DMS53 treated with DMSO at 0.1 percent for 48 hours (cell line): Measurements from ENCODE around the gene UBTD1.
A peak's percentile ranks its signal among the peaks of the same experiment; 100 is the strongest.

Experiments used
- DNase-seq: peaks from one replicate; lab custom pipeline; 2025; ENCODE audit not compliant: unreplicated experiment; lab: John Stamatoyannopoulos, UW

UBTD1 gene

GRCh38 chr10:97580421-97581367 lies 82.0 kb downstream of the UBTD1 start:
- DNase-seq, result no peak

- no peak for DNase-seq
Observed at GRCh38 chr10:97582169-97582568, 83.4 kb downstream of the UBTD1 start.

DNA sequence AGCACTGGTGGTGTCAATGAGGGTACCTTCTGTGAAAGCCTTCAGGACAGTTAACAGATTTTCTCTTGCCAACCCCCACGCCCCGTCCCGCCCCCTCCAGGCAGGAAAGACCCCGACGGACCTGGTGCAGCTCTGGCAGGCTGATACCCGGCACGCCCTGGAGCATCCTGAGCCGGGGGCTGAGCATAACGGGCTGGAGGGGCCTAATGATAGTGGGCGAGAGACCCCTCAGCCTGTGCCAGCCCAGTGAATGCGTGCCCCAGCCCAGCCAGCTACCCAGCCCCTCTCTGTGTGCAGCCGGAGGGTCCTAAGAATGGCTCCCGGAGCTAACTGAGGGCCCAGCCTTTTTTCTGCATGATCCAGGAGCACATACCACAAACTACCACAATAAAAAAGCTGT lies 84.8 kb downstream of the UBTD1 start:
- no peak for DNase-seq

- DNase-seq, result peak; percentile 4
Observed at GRCh38 chr10:97584060-97584797, 85.5 kb downstream of the UBTD1 start, which contains the start of gene HOGA1. Gene HOGA1, plus strand, starts transcription at chr10:97584389. Its CDS starts 315 bp downstream, at chr10:97584704.

DNA sequence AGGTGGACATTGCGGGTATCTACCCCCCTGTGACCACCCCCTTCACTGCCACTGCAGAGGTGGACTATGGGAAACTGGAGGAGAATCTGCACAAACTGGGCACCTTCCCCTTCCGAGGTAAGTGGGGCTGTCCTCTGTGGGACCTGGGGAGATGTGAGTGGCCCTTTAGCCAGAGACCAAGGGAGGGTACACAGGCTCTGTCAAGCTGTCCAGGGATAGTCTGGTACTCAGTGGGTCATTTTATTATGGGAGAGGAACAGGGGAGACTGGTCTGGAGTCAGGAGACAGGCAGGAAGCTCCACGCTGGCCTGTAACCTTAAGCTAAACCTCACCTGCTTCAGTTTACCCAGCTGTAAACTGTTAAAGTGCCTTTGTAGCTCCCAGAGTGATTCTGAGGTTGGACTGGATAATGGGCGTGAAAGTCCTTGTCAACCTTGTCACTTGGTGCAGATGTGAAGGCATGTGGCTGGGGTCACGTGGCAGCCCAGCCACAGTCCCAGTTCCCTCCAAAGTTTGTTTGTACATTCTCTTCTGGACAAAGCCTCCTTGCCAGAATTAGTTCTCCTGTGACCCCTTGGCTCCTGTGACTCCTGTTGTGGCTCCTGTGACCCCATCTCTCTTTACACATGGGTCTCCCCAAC lies 86.2 kb downstream of the UBTD1 start:
- DNase-seq, result peak; percentile 78

GRCh38 chr10:97585439-97585811 lies 86.7 kb downstream of the UBTD1 start:
- no peak for DNase-seq

- DNase-seq, result no peak
Observed at GRCh38 chr10:97587183-97587582, 88.5 kb downstream of the UBTD1 start.

DNA sequence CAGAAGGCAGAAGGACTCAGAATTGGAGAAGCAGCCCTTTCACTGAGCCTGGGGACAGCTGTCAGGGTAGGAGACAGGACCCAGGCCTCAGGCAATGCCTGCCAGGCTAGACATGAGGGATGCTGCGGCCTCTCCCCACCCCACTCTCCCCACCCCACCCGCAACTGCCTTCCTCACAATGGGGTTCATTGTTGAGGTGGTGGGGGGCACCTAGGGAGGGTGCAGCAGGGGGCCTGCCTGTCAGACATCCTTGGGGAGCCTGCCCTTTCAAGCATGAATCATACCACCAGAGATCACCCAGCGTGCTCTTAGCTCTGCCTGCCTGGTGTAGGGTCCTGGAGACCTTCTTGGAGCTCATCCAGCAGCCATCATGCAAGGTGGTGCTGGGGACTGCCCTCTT lies 90.8 kb downstream of the UBTD1 start, which contains the start of gene C10orf62:
TSS of gene C10orf62 (plus strand) at position 243 of the 400 bp plus-strand sequence. CDS start 177 bp downstream, outside the sequence.
- no peak for DNase-seq

DNA sequence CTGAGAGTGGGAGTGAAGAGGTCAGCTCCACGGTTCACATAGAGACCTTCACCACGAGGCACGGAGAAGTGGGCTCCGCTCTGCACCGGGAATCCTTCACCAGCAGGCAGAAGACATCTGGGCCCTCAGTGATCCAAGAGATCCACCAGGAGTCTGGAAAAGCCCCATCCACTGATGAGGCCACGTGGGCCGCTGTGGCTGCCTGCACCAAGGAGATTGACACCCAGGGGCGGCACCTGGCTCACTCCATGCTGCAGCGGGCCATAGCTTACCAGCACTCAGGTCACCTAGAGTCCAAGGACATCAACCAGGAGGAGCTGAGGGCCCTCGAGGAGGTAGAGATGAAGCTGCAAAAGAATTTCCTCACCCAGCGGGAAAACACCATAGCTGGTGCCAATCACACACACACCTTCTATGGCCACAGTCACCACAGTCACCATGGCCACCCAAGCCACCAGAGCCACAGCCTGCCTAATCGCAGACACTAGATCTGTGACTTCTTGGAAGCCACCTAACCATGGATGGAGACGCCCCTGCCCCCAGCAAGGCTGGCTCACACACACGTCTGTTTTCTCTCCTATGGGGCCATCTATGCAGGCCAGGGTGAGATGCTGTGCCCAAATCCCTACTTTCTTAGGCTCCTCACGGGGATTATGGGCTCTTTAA lies 91.5 kb downstream of the UBTD1 start:
- no peak for DNase-seq

DNA sequence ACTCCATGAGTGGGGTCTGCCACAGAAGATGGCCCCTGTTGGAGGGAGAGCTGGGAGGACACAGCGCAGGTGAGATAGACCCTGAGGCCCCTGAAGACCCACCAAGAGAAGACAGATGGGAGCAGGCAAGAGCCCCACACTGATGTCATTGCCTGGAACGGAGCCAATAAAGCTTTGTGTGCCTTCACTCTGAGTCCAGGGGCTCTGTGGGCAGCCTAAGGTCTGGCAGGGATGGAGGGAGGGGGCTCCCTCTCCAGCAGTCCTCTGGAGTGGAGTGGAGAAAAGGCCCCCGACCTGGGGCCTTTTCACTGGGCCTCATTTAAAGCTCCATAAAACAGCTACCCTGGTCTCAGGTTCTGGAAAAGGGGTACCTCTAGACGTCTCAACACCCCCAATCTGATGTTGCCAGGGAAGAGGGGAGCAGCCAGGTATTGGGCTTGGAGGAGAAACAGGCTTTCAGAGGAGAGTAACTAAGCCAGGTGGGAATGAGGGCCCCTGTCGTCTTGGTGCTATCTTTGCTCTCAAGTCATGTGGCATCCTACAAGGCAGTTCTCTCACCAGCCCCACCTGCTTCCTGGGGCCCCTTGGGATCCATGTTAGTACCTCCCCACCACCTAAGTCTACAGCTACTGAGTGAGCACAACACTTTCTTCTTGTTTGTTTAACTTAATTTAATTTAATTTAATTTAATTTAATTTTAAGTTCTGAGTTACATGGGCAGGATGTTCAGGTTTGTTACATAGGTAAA lies 92.2 kb downstream of the UBTD1 start:
- DNase-seq, result no peak

DNA sequence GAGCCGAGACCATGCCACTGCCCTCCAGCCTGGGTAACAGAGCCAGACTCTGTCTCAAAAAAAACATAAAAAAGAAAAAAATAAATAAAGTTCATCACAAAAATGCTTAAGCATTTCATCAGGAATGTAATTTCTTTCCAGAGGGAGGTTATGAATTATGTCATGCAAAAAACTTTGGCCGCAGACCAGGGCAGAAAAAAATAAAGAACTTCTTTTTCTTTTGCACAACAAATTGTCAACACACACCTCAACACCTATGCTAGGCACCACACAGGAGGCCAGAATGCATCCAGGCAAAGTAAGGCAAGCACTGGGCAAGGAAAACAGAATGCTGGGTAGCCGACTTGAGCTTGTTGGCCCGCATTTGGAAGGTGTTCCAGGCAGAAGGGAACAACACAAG lies 94.7 kb downstream of the UBTD1 start:
- no peak for DNase-seq

DNA sequence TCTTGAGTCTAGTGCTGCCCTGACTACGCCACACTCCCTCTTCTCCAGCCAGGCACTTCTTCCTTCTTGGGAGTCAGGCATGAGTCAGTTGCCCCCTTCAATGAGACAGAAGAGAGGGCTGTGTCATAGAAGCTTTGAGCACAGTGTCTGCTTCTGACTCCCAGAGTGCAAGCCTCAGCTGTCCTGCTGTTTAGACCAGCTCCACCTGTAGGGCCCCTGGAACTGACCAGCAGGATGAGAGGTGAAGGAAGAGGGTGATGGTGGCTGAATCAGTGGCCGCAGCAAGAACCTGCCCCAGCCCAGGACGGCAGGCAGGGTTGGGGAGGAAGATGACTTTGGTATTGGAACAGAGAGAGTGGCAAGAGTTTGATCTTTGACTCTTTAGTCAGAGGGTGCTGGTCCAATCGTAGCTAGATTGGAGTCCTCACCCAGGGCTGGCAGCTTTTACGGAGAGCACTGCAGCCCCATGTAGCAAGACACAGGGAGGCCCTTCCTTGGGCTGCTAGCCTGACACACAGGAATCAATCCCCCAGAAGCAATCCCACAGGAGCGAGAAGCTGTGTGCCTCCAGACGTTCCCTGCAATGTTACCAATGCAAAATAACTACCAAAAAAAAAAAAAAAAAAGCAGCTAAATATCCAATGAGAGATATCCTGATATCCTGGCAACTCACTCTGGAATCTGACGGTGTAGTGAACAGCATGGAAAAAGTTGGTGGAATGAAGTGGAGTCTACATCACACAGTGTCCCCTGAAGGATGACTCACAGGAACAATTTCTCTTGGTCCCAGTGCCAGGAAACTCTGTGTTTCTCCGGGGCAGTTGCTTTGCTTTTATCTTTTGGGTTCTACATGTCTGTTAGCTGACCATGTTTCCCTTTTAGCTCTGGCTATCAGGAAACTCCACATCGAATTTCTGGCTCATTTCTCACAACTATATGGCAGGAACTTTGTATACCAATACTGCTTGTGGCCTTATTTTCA lies 97.7 kb downstream of the UBTD1 start:
- peak; percentile 12 for DNase-seq

DNA sequence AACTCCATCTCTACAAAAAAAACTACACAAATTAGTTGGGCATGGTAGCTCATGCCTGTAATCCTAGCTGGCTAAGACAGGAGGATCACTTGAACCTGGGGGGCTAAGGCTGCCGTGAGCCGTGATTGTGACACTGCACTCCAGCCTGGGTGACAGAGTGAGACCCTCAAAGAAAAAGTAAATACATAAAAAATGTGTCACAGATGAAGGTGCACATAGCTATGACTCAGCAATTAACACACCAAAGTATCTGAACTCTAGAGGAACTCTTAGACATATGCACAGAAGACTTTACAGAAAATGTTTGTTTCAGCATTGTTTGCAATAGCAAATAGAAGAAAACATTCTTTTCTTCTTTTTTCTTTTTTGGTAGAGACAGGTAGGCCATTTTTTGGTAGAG lies 99.1 kb downstream of the UBTD1 start:
- no peak for DNase-seq

DNA sequence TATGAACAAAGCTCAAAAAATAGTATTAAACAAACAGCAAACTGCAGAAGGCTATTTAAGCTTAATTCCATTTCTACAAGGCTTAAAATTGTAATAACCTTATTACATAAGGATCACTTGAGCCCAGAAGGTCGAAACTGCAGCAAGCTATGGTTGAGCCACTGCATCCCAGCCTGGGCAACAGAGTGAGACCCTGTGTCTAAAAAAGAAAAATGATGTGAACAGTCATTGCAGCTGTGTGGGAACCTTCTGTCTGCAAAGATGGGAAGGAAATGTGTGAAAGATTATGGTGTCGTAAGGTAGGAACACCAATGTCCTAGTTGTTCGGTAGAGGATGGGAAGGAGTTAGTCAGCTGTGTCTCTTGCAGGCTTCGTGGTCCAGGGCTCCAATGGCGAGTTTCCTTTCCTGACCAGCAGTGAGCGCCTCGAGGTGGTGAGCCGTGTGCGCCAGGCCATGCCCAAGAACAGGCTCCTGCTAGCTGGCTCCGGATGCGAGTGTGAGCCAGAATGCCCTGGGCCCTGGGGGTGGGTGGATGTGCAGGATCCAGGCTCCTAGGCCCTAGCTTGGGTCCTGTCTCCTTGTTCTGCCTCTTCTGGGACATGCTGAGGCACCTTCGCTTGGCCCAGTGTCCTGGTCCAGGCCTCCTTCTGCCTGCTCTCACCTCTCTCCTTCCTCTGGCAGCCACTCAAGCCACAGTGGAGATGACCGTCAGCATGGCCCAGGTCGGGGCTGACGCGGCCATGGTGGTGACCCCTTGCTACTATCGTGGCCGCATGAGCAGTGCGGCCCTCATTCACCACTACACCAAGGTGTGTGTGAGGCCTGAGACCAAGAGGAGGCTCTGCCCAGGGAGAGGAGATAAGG lies 99.9 kb downstream of the UBTD1 start:
- DNase-seq, result no peak

DNA sequence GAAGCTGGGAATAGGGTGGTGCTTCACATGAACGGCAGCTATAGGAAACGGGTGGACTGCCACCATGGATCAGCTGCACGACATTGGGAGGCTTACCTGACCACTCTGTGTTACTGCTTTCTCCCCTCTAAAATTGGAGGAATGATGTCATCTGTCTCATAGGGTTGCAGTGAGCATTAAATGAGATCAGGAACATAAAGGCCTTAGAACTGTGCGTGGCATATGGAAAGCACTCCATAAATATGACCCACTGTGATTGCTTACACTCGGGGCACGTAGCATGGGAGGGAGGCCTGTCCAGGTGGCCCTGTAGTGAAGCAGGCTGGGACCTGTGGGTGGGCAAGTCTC lies 100.5 kb downstream of the UBTD1 start:
- DNase-seq, result no peak

GRCh38 chr10:97600616-97601015 lies 101.9 kb downstream of the UBTD1 start:
- no peak for DNase-seq

DNA sequence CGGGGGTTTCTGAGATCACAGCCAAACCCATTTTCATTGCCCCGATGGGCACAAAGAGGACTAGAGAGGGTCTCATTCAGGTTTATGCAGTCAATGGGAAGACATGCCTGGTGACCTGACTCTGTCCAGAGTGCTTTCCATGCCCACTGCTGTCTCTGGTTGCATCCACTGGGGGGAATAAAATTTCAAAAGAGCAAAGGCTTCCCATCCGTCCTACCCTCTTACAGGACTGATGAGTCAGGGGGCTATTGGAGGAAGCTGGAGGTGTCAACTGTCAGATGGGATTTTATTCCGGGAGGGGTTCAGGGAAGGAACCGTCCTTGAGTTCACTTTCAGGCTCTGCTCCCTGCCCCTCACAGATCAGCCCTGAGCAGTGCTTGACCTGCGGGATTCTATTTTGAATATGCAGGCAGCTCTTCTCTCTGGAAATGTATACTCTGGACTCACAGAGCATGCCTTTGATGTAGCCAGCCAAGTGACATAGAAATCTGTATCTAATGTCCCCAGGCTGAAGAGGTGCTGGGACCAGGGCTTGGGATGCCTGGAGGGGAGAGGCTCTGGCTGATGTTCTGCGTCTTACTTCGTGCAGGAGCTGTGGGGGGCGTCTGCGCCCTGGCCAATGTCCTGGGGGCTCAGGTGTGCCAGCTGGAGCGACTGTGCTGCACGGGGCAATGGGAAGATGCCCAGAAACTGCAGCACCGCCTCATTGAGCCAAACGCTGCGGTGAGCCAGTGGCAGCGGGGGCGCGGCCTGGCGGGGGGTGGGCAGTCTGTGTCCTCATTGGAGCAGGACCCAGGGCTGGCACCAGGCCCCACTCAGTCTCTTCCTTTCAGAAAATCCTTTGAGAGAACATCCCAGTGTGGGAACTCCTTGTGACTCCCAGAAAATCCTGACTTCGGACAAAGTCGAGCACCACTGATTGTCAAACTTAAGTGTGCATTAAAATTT lies 102.8 kb downstream of the UBTD1 start:
- DNase-seq, result no peak
